K562 treated with DMSO at 1 percent for 4 hours (cell line): ENCODE data around the gene DSCAML1. TPM values are rescaled to one million over a fixed set of nuclear protein-coding genes. Genes with fewer than 3 reads are reported as not detected.

Experiments used
- total RNA-seq: library from RNA; unstranded; fragments of 300-600 nt; gene quantifications from 2 replicates; pipeline ENCODE4 v1.2.3, GENCODE V29; 2022; ENCODE audit not compliant: insufficient read depth

Gene DSCAML1
- total RNA-seq = not detected in 2 replicates

GRCh38 chr11:117796872-117797529, at the start of gene DSCAML1:
DSCAML1 (minus strand) TSS chr11:117797216; CDS start chr11:117797079, 137 bp downstream.

GRCh38 chr11:117824571-117825537, 27.8 kb upstream of the DSCAML1 start, which contains the start of gene FXYD2:
FXYD2 (minus strand) TSS chr11:117824744; CDS start chr11:117824678, 66 bp downstream.

Other genes starting within 250 kb of the DSCAML1 start
- gene FXYD2, start 27.5 kb upstream of the DSCAML1 start, total RNA-seq = not detected in 2 replicates
- gene FXYD6, start 79.4 kb upstream of the DSCAML1 start, total RNA-seq = not detected in 2 replicates
- gene TMPRSS13, start 132.2 kb upstream of the DSCAML1 start, total RNA-seq = 1.8 TPM in 1 of 2 replicates, not detected in the other
- 12.6 and 15.3 TPM in 2 replicates for gene IL10RA, start 189.2 kb upstream of the DSCAML1 start, total RNA-seq